GM21529 (cell line): ENCODE measurements around the gene CCDC122.

ENCODE experiments used
- ATAC-seq: cut with Tn5 transposase; IDR thresholded peaks from one replicate; pipeline ENCODE4 v1.9.1; 2021; ENCODE audit not compliant: unreplicated experiment

CCDC122 gene

GRCh38 chr13:43805071-43805468, 74.5 kb downstream of the CCDC122 start:
- no peak for ATAC-seq

GRCh38 chr13:43804461-43805070, 75.0 kb downstream of the CCDC122 start:
- ATAC-seq: no peak

DNA sequence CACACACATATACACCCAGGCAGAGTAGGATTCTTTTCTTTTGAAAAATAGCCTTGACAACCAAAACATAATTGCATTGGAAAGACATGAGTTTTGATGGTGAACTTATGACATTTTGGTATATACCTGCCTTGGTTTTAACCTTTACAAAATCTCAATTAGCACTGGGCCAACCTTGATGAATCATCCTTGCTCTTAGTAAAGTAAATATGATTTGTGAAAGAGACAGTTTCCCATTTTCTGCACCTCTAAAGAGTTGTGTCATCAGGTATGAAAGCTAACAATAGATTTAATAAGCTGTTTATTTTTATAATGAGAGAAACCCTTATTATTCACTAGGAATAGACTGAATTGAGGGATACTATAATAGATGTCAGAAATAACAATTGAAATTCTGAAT, 77.0 kb downstream of the CCDC122 start:
- ATAC-seq: no peak

- ATAC-seq: no peak
Observed at GRCh38 chr13:43800828-43801227, 78.7 kb downstream of the CCDC122 start.

GRCh38 chr13:43799191-43799590, 80.3 kb downstream of the CCDC122 start:
- no peak for ATAC-seq

- no peak for ATAC-seq
Observed at GRCh38 chr13:43797869-43798268, 81.7 kb downstream of the CCDC122 start.

DNA sequence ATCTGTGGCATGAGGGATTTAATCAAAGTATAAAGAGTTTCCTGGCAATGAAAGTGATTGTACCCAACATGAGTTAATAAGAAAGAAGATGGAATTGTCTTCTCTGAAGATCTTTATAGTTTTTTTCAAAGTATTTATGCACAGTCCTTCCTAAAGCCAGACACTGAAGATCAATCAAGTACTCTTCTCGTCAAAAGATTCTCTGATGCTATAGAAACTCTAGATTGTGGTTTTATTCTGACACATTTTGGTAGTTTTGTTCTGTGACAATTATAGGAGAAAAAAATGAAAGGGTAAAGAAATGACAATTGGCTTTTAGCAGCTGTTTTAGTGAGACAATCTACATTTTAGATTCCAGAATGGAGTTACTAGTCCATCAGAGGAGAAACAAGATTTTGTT, 82.4 kb downstream of the CCDC122 start:
- no peak for ATAC-seq

DNA sequence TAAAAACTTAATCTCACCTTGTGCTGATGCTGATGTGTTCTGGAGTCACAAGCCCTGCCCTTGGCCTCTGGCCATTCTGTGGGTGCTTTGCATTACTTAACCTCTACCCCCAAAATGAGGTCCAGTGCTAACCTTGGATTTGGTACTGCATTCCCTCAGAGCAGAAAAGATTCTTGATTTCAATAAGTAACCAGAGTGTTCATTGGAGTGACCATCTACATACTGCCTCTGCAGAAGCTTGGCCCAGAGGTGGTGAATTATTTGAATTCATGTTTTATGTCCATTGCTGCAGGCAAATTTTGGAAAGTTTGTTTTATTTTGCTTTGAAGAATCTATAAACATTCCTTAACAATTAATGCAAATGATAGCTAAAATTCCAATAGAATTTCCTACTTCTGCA, 85.1 kb downstream of the CCDC122 start:
- ATAC-seq: no peak

GRCh38 chr13:43792076-43792881, 87.3 kb downstream of the CCDC122 start:
- ATAC-seq: no peak

DNA sequence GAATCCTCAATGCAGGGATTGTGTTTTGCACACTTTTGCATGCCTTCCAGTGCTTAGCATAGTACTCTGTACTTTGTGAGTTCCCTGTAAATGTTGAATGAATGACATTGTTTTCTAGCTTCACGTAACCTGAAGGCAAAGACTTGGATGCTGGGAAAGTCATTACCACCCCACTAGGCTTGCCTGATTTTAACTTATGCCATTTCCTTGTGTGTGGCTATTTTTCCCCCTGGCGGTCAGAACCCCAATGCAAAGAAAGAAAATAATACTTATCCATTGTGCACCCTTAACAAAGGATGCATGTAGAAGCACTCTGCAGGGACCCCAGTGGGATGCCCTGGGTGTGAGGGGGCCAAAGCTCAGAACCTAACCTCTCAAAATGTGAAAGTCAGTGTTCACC, 91.5 kb downstream of the CCDC122 start:
- no peak for ATAC-seq

GRCh38 chr13:43787518-43787891, 92.0 kb downstream of the CCDC122 start:
- ATAC-seq: no peak

DNA sequence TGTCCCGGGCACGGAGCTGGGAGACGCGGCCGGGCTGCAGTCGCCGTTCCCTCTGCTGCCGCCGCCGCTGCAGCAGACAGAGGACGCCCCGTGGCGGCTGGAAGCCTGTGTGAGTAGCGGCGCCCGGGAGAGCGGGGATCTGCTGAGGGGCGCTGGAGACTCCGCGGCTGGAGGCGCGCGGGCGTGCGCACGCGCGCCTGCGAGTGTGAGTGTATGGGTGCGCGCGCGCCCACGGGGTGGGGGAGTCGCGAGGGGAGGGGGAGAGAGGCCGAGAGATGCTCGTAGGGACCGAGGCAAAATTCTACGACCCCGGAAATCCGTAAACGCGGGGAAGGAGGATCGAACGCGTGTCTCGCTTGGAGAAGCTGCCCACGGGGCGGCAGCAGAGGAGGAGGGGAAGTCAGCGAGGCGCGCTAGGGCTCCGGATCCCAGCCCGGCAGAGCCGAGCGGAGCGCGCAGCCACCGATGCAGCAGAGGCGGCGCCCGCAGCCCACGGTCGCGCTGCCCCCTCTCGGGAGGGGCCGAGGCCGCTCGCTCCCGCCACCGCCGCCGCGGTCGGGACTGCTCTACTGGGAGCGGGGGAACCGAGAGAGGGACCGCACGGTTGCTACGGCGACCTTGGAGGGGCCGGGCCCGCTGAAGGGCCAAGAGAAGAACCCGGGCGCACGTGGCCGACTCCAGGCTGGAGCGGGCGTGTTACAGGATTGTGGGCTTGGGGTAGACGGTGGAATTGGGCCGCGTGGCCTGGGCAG, 92.6 kb downstream of the CCDC122 start, which contains the start of gene ENOX1:
ENOX1 (minus strand) TSS at position 207 of the 752 bp plus-strand sequence.
- no peak for ATAC-seq

DNA sequence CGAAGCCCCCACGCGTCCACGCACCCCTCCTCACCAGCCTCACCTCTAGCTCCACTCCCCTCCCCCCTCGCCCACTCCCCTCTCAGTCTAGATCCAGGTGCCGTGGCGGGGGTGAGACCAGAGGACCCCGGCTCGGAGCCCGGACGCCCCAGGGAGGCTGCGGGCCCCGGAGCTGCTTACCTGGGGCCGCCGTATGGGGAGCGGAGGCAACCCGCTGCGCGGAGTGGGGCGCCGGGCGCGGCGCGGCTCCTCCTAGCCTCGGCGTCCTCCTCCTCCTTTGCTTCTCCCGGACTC, 93.1 kb downstream of the CCDC122 start:
- no peak for ATAC-seq
